SK-N-SH (cell line): ENCODE results near the gene TCF23. TPM values are rescaled to one million over a fixed set of nuclear protein-coding genes. Genes with fewer than 3 reads are reported as not detected.

Experiments
- CTCF ChIA-PET: fragments of 300-600, 350-600 bp; formaldehyde crosslinking; extraction: SDS; loops from one replicate; lab custom pipeline; 2021; lab: Yijun Ruan, JAX
- POLR2A ChIA-PET: fragments of 350-600 bp; sonication (Branson Sonifier 250); formaldehyde crosslinking; extraction: SDS; loops from one replicate; lab custom pipeline; 2020; ENCODE audit warnings: antibody characterized with exemption, inconsistent platforms; lab: Yijun Ruan, JAX
- DNase-seq: peaks from one replicate; pipeline ENCODE4 v3.0.0; 2012
- H2AFZ ChIP-seq: fragments of 200-600 bp; sonication (generic); 2 replicates; pipeline ENCODE4 v1.8.1; 2016; ENCODE audit warnings: antibody characterized with exemption, mild to moderate bottlenecking, low read depth
- H3F3A ChIP-seq: fragments of 200-600 bp; sonication (generic); replicated peaks from 2 replicates; pipeline ENCODE3; 2016; ENCODE audit warnings: antibody characterized with exemption, mild to moderate bottlenecking; ENCODE audit not compliant: insufficient read depth
- H3K27ac ChIP-seq, 2 experiments: fragments of 200-500 bp in 1 of 2; fragments of 200-600 bp in 1 of 2; sonication (Bioruptor generic) in 1 of 2; sonication (generic), shearing (Covaris generic) in 1 of 2; 2 replicates each; pipeline versions ENCODE4 v1.5.1 to v1.6.1; 2014 to 2016; ENCODE audit warnings: low read depth in 2 of 2, inconsistent platforms in 1 of 2, low read length in 1 of 2, mild to moderate bottlenecking in 1 of 2, mixed read lengths in 1 of 2
- H3K27me3 ChIP-seq: fragments of 200-600 bp; sonication (generic), shearing (Covaris generic); 2 replicates; pipeline ENCODE4 v1.6.1; 2016; ENCODE audit warnings: mixed run types; ENCODE audit not compliant: insufficient read depth
- H3K36me3 ChIP-seq, 2 experiments: fragments of 200-500 bp in 1 of 2; fragments of 200-600 bp in 1 of 2; sonication (Bioruptor generic) in 1 of 2; sonication (generic) in 1 of 2; replicated peaks in 1 of 2; 2 replicates each; pipeline versions ENCODE3 to v1.5.1; 2014 to 2016; ENCODE audit warnings: low read length in 1 of 2, mild to moderate bottlenecking in 1 of 2; ENCODE audit not compliant: insufficient read depth in 2 of 2, control insufficient read depth in 1 of 2
- H3K4me1 ChIP-seq, 2 experiments: fragments of 200-500 bp in 1 of 2; fragments of 200-600 bp in 1 of 2; sonication (Bioruptor generic) in 1 of 2; sonication (generic), shearing (Covaris generic) in 1 of 2; 2 replicates each; pipeline versions ENCODE4 v1.5.1 to v1.6.1; 2014 to 2016; ENCODE audit warnings: low read depth in 1 of 2, low read length in 1 of 2, mixed run types in 1 of 2; ENCODE audit not compliant: insufficient read depth in 2 of 2, control insufficient read depth in 1 of 2
- H3K4me2 ChIP-seq: fragments of 200-600 bp; sonication (generic), shearing (Covaris generic); 2 replicates; pipeline ENCODE4 v1.6.1; 2017; ENCODE audit warnings: mixed run types
- H3K4me3 ChIP-seq, 2 experiments: fragments of 200-500 bp in 1 of 2; fragments of 200-600 bp in 1 of 2; sonication (Bioruptor generic) in 1 of 2; sonication (generic), shearing (Covaris generic) in 1 of 2; 2 replicates each; pipeline versions ENCODE4 v1.5.1 to v1.8.1; 2014 to 2016; ENCODE audit warnings: low read depth in 2 of 2, inconsistent platforms in 1 of 2, low read length in 1 of 2, mild to moderate bottlenecking in 1 of 2, mixed read lengths in 1 of 2, moderate library complexity in 1 of 2
- H3K79me2 ChIP-seq: fragments of 200-600 bp; sonication (generic); 2 replicates; pipeline ENCODE4 v1.8.1; 2017; ENCODE audit warnings: mild to moderate bottlenecking; ENCODE audit not compliant: insufficient read depth
- H3K9ac ChIP-seq: fragments of 200-600 bp; sonication (generic); 2 replicates; pipeline ENCODE4 v1.6.1; 2017; ENCODE audit warnings: mixed run types
- H3K9me2 ChIP-seq: fragments of 200-600 bp; sonication (generic); 2 replicates; pipeline ENCODE4 v1.6.1; 2017; ENCODE audit warnings: mixed run types
- H3K9me3 ChIP-seq: fragments of 200-600 bp; sonication (generic); 2 replicates; pipeline ENCODE4 v1.6.1; 2017; ENCODE audit warnings: mixed run types, mild to moderate bottlenecking, moderate library complexity
- H4K20me1 ChIP-seq: fragments of 200-600 bp; sonication (generic); 2 replicates; pipeline ENCODE4 v1.6.1; 2017; ENCODE audit warnings: mild to moderate bottlenecking, mixed run types; ENCODE audit not compliant: insufficient read depth
- ELF1 ChIP-seq: IDR thresholded peaks from 2 replicates; pipeline ENCODE4 v1.4.0; 2012
- FOSL2 ChIP-seq: IDR thresholded peaks from 2 replicates; pipeline ENCODE4 v1.4.0; 2012; ENCODE audit warnings: low read depth, mild to moderate bottlenecking, moderate library complexity, borderline replicate concordance
- GATA2 ChIP-seq: sonication (generic); formaldehyde crosslinking; IDR thresholded peaks from 2 replicates; pipeline ENCODE4 v1.5.0; 2020; ENCODE audit warnings: mild to moderate bottlenecking, missing genetic modification reagents
- JUND ChIP-seq: IDR thresholded peaks from 2 replicates; pipeline ENCODE4 v1.4.0; 2012
- MEF2A ChIP-seq: IDR thresholded peaks from 2 replicates; pipeline ENCODE4 v1.4.0; 2012; ENCODE audit warnings: low read depth, borderline replicate concordance
- NFIC ChIP-seq: IDR thresholded peaks from 2 replicates; pipeline ENCODE4 v1.4.0; 2012; ENCODE audit warnings: borderline replicate concordance
- NRF1 ChIP-seq: IDR thresholded peaks from 2 replicates; pipeline ENCODE4 v1.6.1; 2012; ENCODE audit warnings: low read depth, mild to moderate bottlenecking, low read length
- RCOR1 ChIP-seq: fragments of 150-350 bp; IDR thresholded peaks from 2 replicates; pipeline ENCODE4 v1.6.1; 2017; ENCODE audit warnings: antibody characterized with exemption, low read length
- REST ChIP-seq: IDR thresholded peaks from 2 replicates; pipeline ENCODE4 v1.6.1; 2012; ENCODE audit warnings: mild to moderate bottlenecking, low read depth, low read length, moderate library complexity
- TAF1 ChIP-seq: IDR thresholded peaks from 2 replicates; pipeline ENCODE4 v1.6.1; 2012; ENCODE audit warnings: low read depth, mild to moderate bottlenecking, low read length, moderate library complexity, borderline replicate concordance
- WGBS: methylation state at CpG from one replicate; pipeline ENCODE4 v1.1.6; 2017; ENCODE audit warnings: low lambda C conversion rate; 5-methylcytosine and 5-hydroxymethylcytosine counted together
- polyA plus RNA-seq, 3 experiments: library from polyadenylated mRNA; depleted of rRNA; stranded (reverse); fragments of >200 nt; gene quantifications; 2 replicates each; pipeline ENCODE4 v1.2.3, GENCODE V29; 2012
- TF ChIP-seq, protein P1 (sequence below): fragments of 150-350 bp; IDR thresholded peaks from 2 replicates; pipeline ENCODE4 v1.6.1; 2016; ENCODE audit warnings: mild to moderate bottlenecking, low read depth, low read length
- TF ChIP-seq, protein P2 (sequence below): fragments of 150-350 bp; IDR thresholded peaks from 2 replicates; pipeline ENCODE4 v1.6.1; 2017; ENCODE audit warnings: antibody characterized with exemption, low read length, low read depth, borderline replicate concordance
- TF ChIP-seq, protein P3 (sequence below): IDR thresholded peaks from 2 replicates; pipeline ENCODE4 v1.4.0; 2012; ENCODE audit warnings: low read depth

The TCF23 gene
- polyA plus RNA-seq, 1 of the 3 experiments (the other 2 are of a cell fraction), result not detected

GRCh38 chr2:27205206-27205605, 56.4 kb downstream of the TCF23 start:
- H3K9ac ChIP-seq, result no peak overlapping the region
- 90% methylated on average over 8 of the region's 8 CpGs for WGBS
- POLR2A ChIA-PET, result no interaction called here

DNA sequence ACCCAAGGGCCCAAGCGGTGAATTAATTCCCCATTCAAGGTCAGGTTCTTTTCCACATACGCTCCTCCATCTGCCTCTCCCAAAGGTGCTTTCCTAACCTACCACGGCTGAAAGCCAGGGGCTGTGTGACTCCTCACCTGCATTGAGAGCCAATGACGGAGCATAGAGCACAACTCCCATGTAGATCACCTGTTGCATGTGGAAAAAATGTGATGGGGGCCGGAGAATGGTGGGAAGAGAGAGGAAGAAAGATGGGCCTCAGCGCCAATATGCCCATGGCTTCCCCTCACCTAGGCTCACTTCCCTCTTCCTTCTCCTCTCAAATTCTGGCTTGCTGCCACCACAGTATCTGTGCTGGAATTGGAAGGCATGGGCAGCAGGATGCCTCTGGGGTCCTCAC, 57.5 kb downstream of the TCF23 start:
- H3K79me2 ChIP-seq, result peaks cover 4% of the 10 kb centered on the region; the same call in 1 of the 2 replicates
- H3K27ac ChIP-seq, result no peak overlapping the region
- no peaks in the 10 kb centered on the region for H3K9me2 ChIP-seq
- POLR2A ChIA-PET, result no interaction called here
- no peak overlapping the region for H3K9ac ChIP-seq
- H3K9me3 ChIP-seq, result no peaks in the 10 kb centered on the region
- H2AFZ ChIP-seq, result no peak overlapping the region
- no peaks in the 10 kb centered on the region for H3F3A ChIP-seq
- H3K4me3 ChIP-seq, result no peak overlapping the region
- DNase-seq, result no peak
- WGBS, result 97% methylated on average over 6 of the region's 6 CpGs
- peaks cover 21 to 86% of the 10 kb centered on the region in 2 experiments for H3K36me3 ChIP-seq
- TF ChIP-seq FOSL2 (no peak), GATA2 (CRISPR knock-in tag) (no peak), JUND (no peak), ELF1 (no peak), REST (no peak), MEF2A (no peak)
- TF ChIP-seq, protein P1, sequence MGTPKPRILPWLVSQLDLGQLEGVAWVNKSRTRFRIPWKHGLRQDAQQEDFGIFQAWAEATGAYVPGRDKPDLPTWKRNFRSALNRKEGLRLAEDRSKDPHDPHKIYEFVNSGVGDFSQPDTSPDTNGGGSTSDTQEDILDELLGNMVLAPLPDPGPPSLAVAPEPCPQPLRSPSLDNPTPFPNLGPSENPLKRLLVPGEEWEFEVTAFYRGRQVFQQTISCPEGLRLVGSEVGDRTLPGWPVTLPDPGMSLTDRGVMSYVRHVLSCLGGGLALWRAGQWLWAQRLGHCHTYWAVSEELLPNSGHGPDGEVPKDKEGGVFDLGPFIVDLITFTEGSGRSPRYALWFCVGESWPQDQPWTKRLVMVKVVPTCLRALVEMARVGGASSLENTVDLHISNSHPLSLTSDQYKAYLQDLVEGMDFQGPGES, result no peak
- TF ChIP-seq, protein P2, sequence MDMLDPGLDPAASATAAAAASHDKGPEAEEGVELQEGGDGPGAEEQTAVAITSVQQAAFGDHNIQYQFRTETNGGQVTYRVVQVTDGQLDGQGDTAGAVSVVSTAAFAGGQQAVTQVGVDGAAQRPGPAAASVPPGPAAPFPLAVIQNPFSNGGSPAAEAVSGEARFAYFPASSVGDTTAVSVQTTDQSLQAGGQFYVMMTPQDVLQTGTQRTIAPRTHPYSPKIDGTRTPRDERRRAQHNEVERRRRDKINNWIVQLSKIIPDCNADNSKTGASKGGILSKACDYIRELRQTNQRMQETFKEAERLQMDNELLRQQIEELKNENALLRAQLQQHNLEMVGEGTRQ, result no peak
- TF ChIP-seq, all 33 proteins: peak for 0
- peaks cover 0 to 10% of the 10 kb centered on the region in 2 experiments; a peak in 1 of 4 replicates for H3K4me1 ChIP-seq
- no peak overlapping the region for H3K4me2 ChIP-seq
- CTCF ChIA-PET, result interaction anchor here (1.3 to 4.4 kb wide), 2 partner anchors 14 to 37 kb away, joined by 4 to 25 read pairs; no protein-coding TSS in a partner anchor
- no peaks in the 10 kb centered on the region for H3K27me3 ChIP-seq
- H4K20me1 ChIP-seq, result no peaks in the 10 kb centered on the region

More at GRCh38 chr2:27205206-27205605, 56.4 kb downstream of the TCF23 start:
- no peak for DNase-seq
- H3K27ac ChIP-seq, result no peak overlapping the region
- CTCF ChIA-PET, result interaction anchor here (1.0 to 4.4 kb wide), 3 partner anchors 13 to 106 kb away, joined by 3 to 25 read pairs (median 4); no protein-coding TSS in a partner anchor
- H2AFZ ChIP-seq, result no peak overlapping the region
- no peaks in the 10 kb centered on the region for H3K9me2 ChIP-seq
- no peak overlapping the region for H3K4me2 ChIP-seq
- no peaks in the 10 kb centered on the region for H3F3A ChIP-seq
- H3K27me3 ChIP-seq, result no peaks in the 10 kb centered on the region
- peaks cover 0 to 5% of the 10 kb centered on the region in 2 experiments; a peak in 1 of 4 replicates for H3K4me1 ChIP-seq
- H3K36me3 ChIP-seq, result peaks cover 21 to 93% of the 10 kb centered on the region in 2 experiments
- no peaks in the 10 kb centered on the region for H4K20me1 ChIP-seq
- no peaks in the 10 kb centered on the region for H3K9me3 ChIP-seq
- H3K79me2 ChIP-seq, result no peaks in the 10 kb centered on the region
- no peak overlapping the region for H3K4me3 ChIP-seq
- TF ChIP-seq JUND, result no peak
- no peak for TF ChIP-seq NFIC
- no peak for TF ChIP-seq NRF1
- TF ChIP-seq RCOR1, result no peak
- no peak for TF ChIP-seq TAF1
- TF ChIP-seq, protein P1, result no peak
- TF ChIP-seq, protein P3, sequence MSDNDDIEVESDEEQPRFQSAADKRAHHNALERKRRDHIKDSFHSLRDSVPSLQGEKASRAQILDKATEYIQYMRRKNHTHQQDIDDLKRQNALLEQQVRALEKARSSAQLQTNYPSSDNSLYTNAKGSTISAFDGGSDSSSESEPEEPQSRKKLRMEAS, result no peak
- no peak for TF ChIP-seq MEF2A
- TF ChIP-seq, all 33 proteins: peak for 0
